ENCODE data around the gene SOAT1. TPM values are rescaled to one million over a fixed set of nuclear protein-coding genes. Genes with fewer than 3 reads are reported as not detected.
A peak's percentile ranks its signal among the peaks of the same experiment; 100 is the strongest.
"Not testable (repeated sequence)": the region's sequence is repeated elsewhere in the genome, so short reads cannot be mapped to it uniquely, and the experiment has no call there.

Gene SOAT1
- 10 to 100 TPM in 1 of 4 donors, 1 to 10 TPM in 3; 1.1 to 15.4 (median 5.1) TPM for polyA plus RNA-seq
- long read RNA-seq, donor 1, result 0 reads
- long read RNA-seq, donor 2, full-length matches to known transcripts, result 2 of 2 reads
- long read RNA-seq, donor 2, partial matches to known transcripts, result 0 of 2 reads
- long read RNA-seq, donor 2, other reads (novel, unspliced or antisense), result 0 of 2 reads
- long read RNA-seq, donor 3, result 0 reads
- long read RNA-seq, donor 4, result 0 reads
- long read RNA-seq, donor 5, result 0 reads
- long read RNA-seq, donor 6, full-length matches to known transcripts, result 3 of 3 reads
- long read RNA-seq, donor 6, partial matches to known transcripts, result 0 of 3 reads
- long read RNA-seq, donor 6, other reads (novel, unspliced or antisense), result 0 of 3 reads
- long read RNA-seq, donor 7, result 0 reads
- long read RNA-seq, donor 8, result 0 reads
- long read RNA-seq, donor 9, result 0 reads
- long read RNA-seq, donor 10, full-length matches to known transcripts, result 3 of 3 reads
- long read RNA-seq, donor 10, partial matches to known transcripts, result 0 of 3 reads
- long read RNA-seq, donor 10, other reads (novel, unspliced or antisense), result 0 of 3 reads

DNA sequence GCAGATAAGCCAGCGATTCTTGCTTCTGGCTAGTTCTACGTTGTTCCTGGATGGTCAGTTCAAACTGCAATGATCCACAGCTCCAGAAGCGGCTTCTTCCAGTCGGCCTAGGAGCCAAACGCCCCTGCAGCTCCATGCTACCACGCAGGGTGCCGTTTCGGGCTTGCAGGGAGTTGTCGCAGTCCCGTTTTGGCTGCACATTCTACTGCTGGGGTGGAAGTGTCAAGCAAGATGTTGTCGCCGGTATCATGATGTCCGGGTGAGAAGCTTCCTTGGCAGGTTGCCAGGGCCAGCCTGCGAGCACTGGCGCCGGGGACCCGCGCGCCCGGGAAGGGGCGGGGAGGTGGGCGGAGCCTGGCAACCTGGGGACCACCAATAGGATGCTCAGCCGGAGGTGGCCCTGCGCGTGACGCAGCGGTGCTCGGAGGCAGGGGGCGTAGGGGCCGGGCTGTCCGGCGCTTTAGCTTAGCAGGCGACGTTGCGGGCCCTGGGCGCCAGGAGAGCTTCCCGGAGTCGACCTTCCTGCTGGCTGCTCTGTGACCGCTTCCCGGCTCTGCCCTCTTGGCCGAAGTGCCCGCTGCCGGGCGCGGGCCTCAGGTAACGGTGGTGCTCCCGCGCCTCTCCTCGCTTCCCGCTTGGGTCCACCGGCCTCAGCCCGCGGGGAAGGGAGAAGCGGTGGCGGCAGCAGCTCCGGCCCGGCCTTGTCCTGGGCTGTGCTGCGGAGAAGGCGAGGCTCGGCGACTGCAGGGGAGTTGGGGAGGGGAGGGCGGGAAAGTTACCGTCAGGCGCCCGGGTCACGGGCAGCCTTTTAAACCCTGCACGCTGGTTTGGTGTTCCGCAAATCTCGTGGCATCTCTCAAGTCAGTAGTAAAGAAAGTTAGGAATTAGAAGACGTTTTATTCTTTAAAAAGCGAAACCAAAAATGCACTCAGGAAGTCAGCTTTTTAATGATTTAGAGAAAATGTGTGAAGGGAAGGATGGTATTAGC, at the start of gene SOAT1:
Gene SOAT1 (plus strand): TSS at position 458 of the 988 bp plus-strand sequence. CDS start 8,888 bp downstream, outside the sequence.
- no peak for FAIRE-seq
- WGBS, 3 donors, result 0 to 1% (median 0%) methylated on average over 60 to 71 of the region's 71 CpGs

DNA sequence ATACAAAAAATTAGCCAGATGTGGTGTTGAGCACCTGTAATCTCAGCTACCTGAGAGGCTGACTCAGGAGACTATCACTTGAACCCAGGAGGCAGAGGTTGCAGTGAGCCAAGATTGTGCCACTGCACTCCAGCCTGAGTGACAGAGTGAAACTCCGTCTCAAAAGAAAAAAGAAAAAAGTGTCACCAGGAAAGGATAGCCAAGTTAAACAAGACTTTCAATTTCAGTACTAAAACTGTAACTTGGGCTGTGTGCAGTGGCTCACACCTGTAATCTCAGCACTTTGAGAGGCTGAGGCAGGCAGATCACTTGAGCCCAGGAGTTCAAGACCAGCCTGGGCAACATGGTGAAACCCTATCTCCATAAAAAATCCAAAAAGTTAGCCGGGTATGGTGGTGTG, 48.2 kb upstream of the SOAT1 start:
- H3K27me3 ChIP-seq (ENCODE audit: control insufficient read depth in 3 of 3, insufficient read depth in 3 of 3, low read length in 3 of 3); DNase-seq; H3K36me3 ChIP-seq (ENCODE audit: control insufficient read depth in 3 of 3, insufficient read depth in 2 of 3, low read depth in 1 of 3, low read length in 3 of 3); FAIRE-seq; H3K4me1 ChIP-seq (ENCODE audit: control insufficient read depth in 3 of 3, insufficient read depth in 2 of 3, low read depth in 1 of 3, low read length in 2 of 3); H3K9me3 ChIP-seq (ENCODE audit: control insufficient read depth in 2 of 2, insufficient read depth in 1 of 2, low read depth in 1 of 2, low read length in 1 of 2); H3K4me3 ChIP-seq (ENCODE audit: low read depth in 1 of 3, low read length in 3 of 3); H3K27ac ChIP-seq (ENCODE audit: low read depth in 1 of 3, low read length in 2 of 3): not testable (repeated sequence)
- WGBS, 3 donors, result 55 to 80% (median 64%) methylated on average over 2 of the region's 2 CpGs

More for the DNA sequence above, at the start of gene SOAT1:
- Histone ChIP-seq H3K36me3 (ENCODE audit: control insufficient read depth in 3 of 3, insufficient read depth in 2 of 3, low read depth in 1 of 3, low read length in 3 of 3) (peaks cover 0 to 2% (median 0%) of the 10 kb centered on the region in 3 donors), H3K9me3 (ENCODE audit: control insufficient read depth in 2 of 2, insufficient read depth in 1 of 2, low read depth in 1 of 2, low read length in 1 of 2) (no peaks in the 10 kb centered on the region), H3K27ac (ENCODE audit: low read depth in 1 of 3, low read length in 2 of 3) (peak within 1 kb of the TSS; percentile 53 to 98 (median 92)), H3K27me3 (ENCODE audit: control insufficient read depth in 3 of 3, insufficient read depth in 3 of 3, low read length in 3 of 3) (no peaks in the 10 kb centered on the region), H3K4me3 (ENCODE audit: low read depth in 1 of 3, low read length in 3 of 3) (peak within 1 kb of the TSS; percentile 68 to 81 (median 73)), H3K4me1 (ENCODE audit: control insufficient read depth in 3 of 3, insufficient read depth in 2 of 3, low read depth in 1 of 3, low read length in 2 of 3) (peaks cover 2 to 14% (median 8%) of the 10 kb centered on the region in 3 donors)
- peak; percentile 84 to 92 for DNase-seq

DNA sequence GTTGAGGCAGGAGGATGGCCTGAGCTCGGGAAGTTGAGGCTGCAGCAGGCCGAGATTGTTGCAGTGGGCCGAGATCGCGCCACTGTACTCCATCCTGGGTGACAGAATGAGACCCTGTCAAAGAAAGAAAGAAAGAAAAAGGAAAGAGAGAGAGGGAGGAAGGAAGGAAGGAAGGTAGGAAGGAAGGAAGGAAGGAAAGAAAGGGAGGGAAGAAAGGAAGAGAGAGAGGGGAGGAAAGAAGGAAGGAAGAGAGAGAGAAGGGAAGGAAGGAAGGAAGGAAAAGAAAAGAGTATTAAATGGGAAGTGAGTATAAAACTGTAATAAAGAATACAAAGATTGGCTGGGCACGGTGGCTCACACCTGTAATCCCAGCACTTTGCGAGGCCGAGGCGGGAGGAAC, 45.7 kb upstream of the SOAT1 start:
- H3K27ac ChIP-seq (ENCODE audit: low read depth in 1 of 3, low read length in 2 of 3), result no peak overlapping the region
- FAIRE-seq, result no peak
- no peak overlapping the region for H3K4me3 ChIP-seq (ENCODE audit: low read depth in 1 of 3, low read length in 3 of 3)
- H3K4me1 ChIP-seq (ENCODE audit: control insufficient read depth in 3 of 3, insufficient read depth in 2 of 3, low read depth in 1 of 3, low read length in 2 of 3), result no peaks in the 10 kb centered on the region
- DNase-seq, result no peak
- no peaks in the 10 kb centered on the region for H3K27me3 ChIP-seq (ENCODE audit: control insufficient read depth in 3 of 3, insufficient read depth in 3 of 3, low read length in 3 of 3)
- no peaks in the 10 kb centered on the region for H3K36me3 ChIP-seq (ENCODE audit: control insufficient read depth in 3 of 3, insufficient read depth in 2 of 3, low read depth in 1 of 3, low read length in 3 of 3)
- WGBS, 3 donors, result 83 to 95% (median 87%) methylated on average over 9 of the region's 9 CpGs
- no peaks in the 10 kb centered on the region for H3K9me3 ChIP-seq (ENCODE audit: control insufficient read depth in 2 of 2, insufficient read depth in 1 of 2, low read depth in 1 of 2, low read length in 1 of 2)

DNA sequence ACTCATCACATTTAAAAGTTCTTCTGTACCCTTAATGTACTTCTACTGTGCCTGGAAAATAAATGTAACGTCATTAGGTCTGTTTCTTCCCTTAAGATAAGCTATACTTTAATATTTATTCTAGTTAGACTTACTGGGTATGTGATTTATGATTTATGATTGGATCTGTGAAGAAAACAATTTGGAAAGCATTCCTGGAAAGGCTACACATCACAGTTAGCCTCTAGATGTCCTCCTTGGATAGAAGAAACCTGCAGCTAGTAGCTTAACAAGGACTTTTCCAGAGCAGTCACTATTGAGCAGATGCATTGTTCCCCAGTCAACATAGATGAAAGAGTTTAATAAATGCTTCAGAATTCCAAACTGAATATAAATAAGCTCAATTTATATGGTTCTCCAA, 41.9 kb upstream of the SOAT1 start:
- DNase-seq, result peak; percentile 59 to 67
- no peak overlapping the region for H3K4me3 ChIP-seq (ENCODE audit: low read depth in 1 of 3, low read length in 3 of 3)
- H3K4me1 ChIP-seq (ENCODE audit: control insufficient read depth in 3 of 3, insufficient read depth in 2 of 3, low read depth in 1 of 3, low read length in 2 of 3), result no peaks in the 10 kb centered on the region
- no peak for FAIRE-seq
- H3K36me3 ChIP-seq (ENCODE audit: control insufficient read depth in 3 of 3, insufficient read depth in 2 of 3, low read depth in 1 of 3, low read length in 3 of 3), result no peaks in the 10 kb centered on the region
- H3K27ac ChIP-seq (ENCODE audit: low read depth in 1 of 3, low read length in 2 of 3), result no peak overlapping the region
- WGBS, 3 donors, result 0 to 49% (median 3%) methylated on average over 1 of the region's 1 CpG
- H3K9me3 ChIP-seq (ENCODE audit: control insufficient read depth in 2 of 2, insufficient read depth in 1 of 2, low read depth in 1 of 2, low read length in 1 of 2), result no peaks in the 10 kb centered on the region
- H3K27me3 ChIP-seq (ENCODE audit: control insufficient read depth in 3 of 3, insufficient read depth in 3 of 3, low read length in 3 of 3), result no peaks in the 10 kb centered on the region

GRCh38 chr1:179252606-179253005, 41.0 kb upstream of the SOAT1 start:
- no peaks in the 10 kb centered on the region for H3K27me3 ChIP-seq (ENCODE audit: control insufficient read depth in 3 of 3, insufficient read depth in 3 of 3, low read length in 3 of 3)
- DNase-seq, result no peak
- 71 to 97% (median 93%) methylated on average over 4 of the region's 4 CpGs for WGBS, 3 donors
- no peak for FAIRE-seq
- H3K36me3 ChIP-seq (ENCODE audit: control insufficient read depth in 3 of 3, insufficient read depth in 2 of 3, low read depth in 1 of 3, low read length in 3 of 3), result no peaks in the 10 kb centered on the region
- no peak overlapping the region for H3K4me3 ChIP-seq (ENCODE audit: low read depth in 1 of 3, low read length in 3 of 3)
- no peak overlapping the region for H3K27ac ChIP-seq (ENCODE audit: low read depth in 1 of 3, low read length in 2 of 3)
- no peaks in the 10 kb centered on the region for H3K4me1 ChIP-seq (ENCODE audit: control insufficient read depth in 3 of 3, insufficient read depth in 2 of 3, low read depth in 1 of 3, low read length in 2 of 3)
- H3K9me3 ChIP-seq (ENCODE audit: control insufficient read depth in 2 of 2, insufficient read depth in 1 of 2, low read depth in 1 of 2, low read length in 1 of 2), result no peaks in the 10 kb centered on the region

DNA sequence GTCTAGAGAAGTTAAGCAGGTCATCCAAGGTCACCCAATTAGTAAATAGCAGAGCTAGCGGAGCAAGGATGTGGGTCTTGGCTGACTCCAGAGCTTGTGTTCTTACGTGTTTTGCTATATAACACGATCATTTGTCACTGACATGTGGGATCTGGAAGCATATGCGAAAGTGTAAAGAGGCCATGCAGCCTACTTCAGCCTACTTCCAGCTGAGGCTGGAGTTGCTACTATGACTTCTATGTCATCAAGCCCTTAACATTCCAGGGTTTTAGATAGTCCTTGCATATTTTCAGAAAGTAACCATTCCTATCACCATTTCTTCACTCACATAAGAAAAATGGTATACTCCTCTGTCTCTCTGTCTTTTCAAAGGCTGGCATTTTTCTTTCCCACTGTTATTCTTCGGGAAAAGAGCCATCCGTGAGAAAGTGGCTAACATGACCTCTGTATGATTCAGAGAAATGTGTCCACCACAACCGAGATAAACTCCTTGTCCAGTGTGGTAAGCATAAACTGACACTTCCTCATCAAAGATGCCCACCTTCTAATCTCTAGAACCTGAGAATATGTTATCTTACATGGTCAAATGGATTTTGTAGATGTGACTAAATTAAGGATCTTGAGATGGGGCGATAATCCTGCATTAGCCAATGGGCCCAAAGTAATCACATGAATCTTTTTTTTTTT, 40.2 kb upstream of the SOAT1 start:
- DNase-seq, result no peak
- FAIRE-seq, result no peak
- 75 to 83% (median 77%) methylated on average over 8 of the region's 8 CpGs for WGBS, 3 donors
- no peaks in the 10 kb centered on the region for H3K4me1 ChIP-seq (ENCODE audit: control insufficient read depth in 3 of 3, insufficient read depth in 2 of 3, low read depth in 1 of 3, low read length in 2 of 3)
- H3K4me3 ChIP-seq (ENCODE audit: low read depth in 1 of 3, low read length in 3 of 3), result no peak overlapping the region
- H3K9me3 ChIP-seq (ENCODE audit: control insufficient read depth in 2 of 2, insufficient read depth in 1 of 2, low read depth in 1 of 2, low read length in 1 of 2), result no peaks in the 10 kb centered on the region
- H3K27ac ChIP-seq (ENCODE audit: low read depth in 1 of 3, low read length in 2 of 3), result no peak overlapping the region
- H3K27me3 ChIP-seq (ENCODE audit: control insufficient read depth in 3 of 3, insufficient read depth in 3 of 3, low read length in 3 of 3), result no peaks in the 10 kb centered on the region
- no peaks in the 10 kb centered on the region for H3K36me3 ChIP-seq (ENCODE audit: control insufficient read depth in 3 of 3, insufficient read depth in 2 of 3, low read depth in 1 of 3, low read length in 3 of 3)

GRCh38 chr1:179262183-179262582, 31.4 kb upstream of the SOAT1 start:
- DNase-seq, result no peak
- H3K27me3 ChIP-seq (ENCODE audit: control insufficient read depth in 3 of 3, insufficient read depth in 3 of 3, low read length in 3 of 3), result no peaks in the 10 kb centered on the region
- WGBS, 3 donors, result 87 to 100% (median 100%) methylated on average over 1 of the region's 1 CpG
- no peak overlapping the region for H3K27ac ChIP-seq (ENCODE audit: low read depth in 1 of 3, low read length in 2 of 3)
- no peak for FAIRE-seq
- no peak overlapping the region for H3K4me3 ChIP-seq (ENCODE audit: low read depth in 1 of 3, low read length in 3 of 3)
- no peaks in the 10 kb centered on the region for H3K4me1 ChIP-seq (ENCODE audit: control insufficient read depth in 3 of 3, insufficient read depth in 2 of 3, low read depth in 1 of 3, low read length in 2 of 3)
- H3K9me3 ChIP-seq (ENCODE audit: control insufficient read depth in 2 of 2, insufficient read depth in 1 of 2, low read depth in 1 of 2, low read length in 1 of 2), result no peaks in the 10 kb centered on the region
- no peaks in the 10 kb centered on the region for H3K36me3 ChIP-seq (ENCODE audit: control insufficient read depth in 3 of 3, insufficient read depth in 2 of 3, low read depth in 1 of 3, low read length in 3 of 3)

GRCh38 chr1:179263121-179263520, 30.5 kb upstream of the SOAT1 start:
- Histone ChIP-seq H3K36me3 (ENCODE audit: control insufficient read depth in 3 of 3, insufficient read depth in 2 of 3, low read depth in 1 of 3, low read length in 3 of 3) (no peaks in the 10 kb centered on the region), H3K4me1 (ENCODE audit: control insufficient read depth in 3 of 3, insufficient read depth in 2 of 3, low read depth in 1 of 3, low read length in 2 of 3) (no peaks in the 10 kb centered on the region), H3K27ac (ENCODE audit: low read depth in 1 of 3, low read length in 2 of 3) (no peak overlapping the region), H3K27me3 (ENCODE audit: control insufficient read depth in 3 of 3, insufficient read depth in 3 of 3, low read length in 3 of 3) (no peaks in the 10 kb centered on the region), H3K9me3 (ENCODE audit: control insufficient read depth in 2 of 2, insufficient read depth in 1 of 2, low read depth in 1 of 2, low read length in 1 of 2) (no peaks in the 10 kb centered on the region), H3K4me3 (ENCODE audit: low read depth in 1 of 3, low read length in 3 of 3) (no peak overlapping the region)
- FAIRE-seq (no peak), DNase-seq (peak; percentile 18 to 39)

Data from small intestine (tissue), 16 donors.